Suprapubic skin (tissue), 4 donors: ENCODE data around the gene VAMP7. TPM values are rescaled to one million over a fixed set of nuclear protein-coding genes. Genes with fewer than 3 reads are reported as not detected.

ENCODE experiments used
- DNase-seq, 2 donors: peaks; one replicate each; pipeline ENCODE4 v3.0.0-alpha.2; 2019; ENCODE audit warnings: low spot score in 2 of 2
- H3K27ac ChIP-seq: fragments of 200-600 bp; sonication (generic); one replicate; pipeline ENCODE4 v1.5.1; 2019
- H3K27me3 ChIP-seq: fragments of 200-600 bp; sonication (generic); one replicate; pipeline ENCODE4 v1.5.1; 2019
- H3K36me3 ChIP-seq: fragments of 200-600 bp; sonication (generic); one replicate; pipeline ENCODE4 v1.5.1; 2019
- H3K4me1 ChIP-seq: fragments of 200-600 bp; sonication (generic); one replicate; pipeline ENCODE4 v1.5.1; 2019
- H3K4me3 ChIP-seq: fragments of 200-600 bp; sonication (generic); one replicate; pipeline ENCODE4 v1.5.1; 2019; ENCODE audit warnings: mild to moderate bottlenecking
- H3K9me3 ChIP-seq: fragments of 200-600 bp; sonication (generic); one replicate; pipeline ENCODE4 v1.5.1; 2019
- CTCF ChIP-seq, 2 donors: fragments of 200-600 bp in 1 of 2; fragments of 450-650 bp in 1 of 2; sonication (generic) in 1 of 2; IDR thresholded peaks; one replicate each; pipeline ENCODE4 v1.5.1; 2016 to 2019; ENCODE audit warnings: antibody characterized with exemption in 2 of 2, mild to moderate bottlenecking in 1 of 2, moderate library complexity in 1 of 2
- EP300 ChIP-seq: sonication (generic); formaldehyde crosslinking; IDR thresholded peaks from one replicate; pipeline ENCODE4 v1.6.1; 2017; ENCODE audit warnings: antibody characterized with exemption
- POLR2A ChIP-seq, 2 donors: fragments of 450-650 bp; IDR thresholded peaks; one replicate each; pipeline ENCODE4 v1.6.1; 2017; ENCODE audit warnings: antibody characterized with exemption in 2 of 2, mild to moderate bottlenecking in 2 of 2, moderate library complexity in 2 of 2
- POLR2AphosphoS5 ChIP-seq, 3 donors: sonication (generic); formaldehyde crosslinking; IDR thresholded peaks; one replicate each; pipeline ENCODE4 v1.6.1; 2017; ENCODE audit warnings: antibody characterized with exemption in 3 of 3
- WGBS: methylation state at CpG from one replicate; pipeline ENCODE4 v1.1.5; 2018; 5-methylcytosine and 5-hydroxymethylcytosine counted together
- total RNA-seq, 4 donors: library from RNA; depleted of rRNA; stranded (reverse); fragments of >200 nt; gene quantifications; one replicate each; pipeline ENCODE4 v1.1.0, GENCODE V29; 2016

The VAMP7 gene
- total RNA-seq, 4 donors from 2014 or later = 16.1 to 29.8 (median 21.1) TPM

DNA sequence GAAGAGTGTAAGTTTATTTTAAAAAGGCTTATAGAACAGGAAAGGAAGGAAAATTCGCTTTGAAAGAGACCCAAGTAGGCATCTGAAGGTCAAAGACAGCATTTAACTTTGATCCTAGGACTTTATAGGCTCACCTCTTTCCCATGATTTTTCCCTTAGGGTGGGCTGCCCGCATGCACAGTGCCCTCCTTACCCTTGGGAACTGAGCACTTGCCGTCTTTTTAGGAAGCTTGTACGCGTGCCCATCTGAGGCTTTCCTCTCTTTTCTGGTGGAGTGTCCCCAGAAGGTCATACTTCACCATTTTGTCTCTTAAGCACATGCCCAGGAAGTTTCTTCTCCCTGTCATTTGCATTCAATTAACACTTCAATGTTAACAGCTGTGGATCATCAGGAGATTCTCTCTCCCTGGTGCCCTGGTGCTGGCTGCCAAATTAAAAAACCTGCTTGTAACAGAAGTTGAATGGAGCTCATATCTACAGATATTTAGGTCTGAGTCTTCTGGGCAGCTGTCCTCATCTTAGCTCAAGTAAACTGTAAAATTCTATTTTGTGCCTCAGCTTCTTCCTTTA, 78.0 kb downstream of the VAMP7 start:
- no peak overlapping the region for H3K27ac ChIP-seq
- peaks cover 9% of the 10 kb centered on the region for H3K9me3 ChIP-seq
- 72% methylated on average over 5 of the region's 5 CpGs for WGBS
- H3K36me3 ChIP-seq = no peaks in the 10 kb centered on the region
- no peaks in the 10 kb centered on the region for H3K27me3 ChIP-seq
- DNase-seq = no peak
- no peak overlapping the region for H3K4me3 ChIP-seq
- TF ChIP-seq POLR2AphosphoS5 (IDR thresholded peaks at IDR 0.05) = no peak
- no peak for TF ChIP-seq EP300
- TF ChIP-seq CTCF (IDR thresholded peaks at IDR 0.05) = no peak
- TF ChIP-seq POLR2A (IDR thresholded peaks at IDR 0.05) = no peak
- H3K4me1 ChIP-seq = no peaks in the 10 kb centered on the region

- no peaks in the 10 kb centered on the region for H3K36me3 ChIP-seq
- peaks cover 10% of the 10 kb centered on the region for H3K9me3 ChIP-seq
- no peaks in the 10 kb centered on the region for H3K4me1 ChIP-seq
- no peaks in the 10 kb centered on the region for H3K27me3 ChIP-seq
- H3K27ac ChIP-seq = no peak overlapping the region
- TF ChIP-seq EP300 (no peak), POLR2AphosphoS5 (IDR thresholded peaks at IDR 0.05) (no peak), CTCF (IDR thresholded peaks at IDR 0.05) (no peak), POLR2A (IDR thresholded peaks at IDR 0.05) (no peak)
- WGBS = 20% methylated on average over 1 of the region's 1 CpG
- no peak overlapping the region for H3K4me3 ChIP-seq
- DNase-seq = no peak
Measured at GRCh38 chrX:155962906-155963305, 81.8 kb downstream of the VAMP7 start.

GRCh38 chrX:155966876-155967275, 85.7 kb downstream of the VAMP7 start:
- Histone ChIP-seq H3K4me1 (no peaks in the 10 kb centered on the region), H3K27ac (no peak overlapping the region), H3K27me3 (no peaks in the 10 kb centered on the region), H3K9me3 (peaks cover 10% of the 10 kb centered on the region), H3K36me3 (no peaks in the 10 kb centered on the region), H3K4me3 (no peak overlapping the region)
- 50% methylated on average over 8 of the region's 8 CpGs for WGBS
- no peak for DNase-seq
- TF ChIP-seq EP300 (no peak), CTCF (IDR thresholded peaks at IDR 0.05) (peak in 1 of 2 donors; percentile 10)

- DNase-seq = no peak
- WGBS = 72% methylated on average over 3 of the region's 3 CpGs
Measured at GRCh38 chrX:155967653-155968325, 86.6 kb downstream of the VAMP7 start.

More at GRCh38 chrX:155967653-155968325, 86.6 kb downstream of the VAMP7 start:
- no peaks in the 10 kb centered on the region for H3K36me3 ChIP-seq
- no peak overlapping the region for H3K27ac ChIP-seq
- no peak overlapping the region for H3K4me3 ChIP-seq
- H3K4me1 ChIP-seq = no peaks in the 10 kb centered on the region
- peaks cover 10% of the 10 kb centered on the region for H3K9me3 ChIP-seq
- TF ChIP-seq EP300 = no peak
- TF ChIP-seq POLR2A (IDR thresholded peaks at IDR 0.05) = no peak
- TF ChIP-seq CTCF (IDR thresholded peaks at IDR 0.05) = no peak
- no peak for TF ChIP-seq POLR2AphosphoS5 (IDR thresholded peaks at IDR 0.05)
- no peaks in the 10 kb centered on the region for H3K27me3 ChIP-seq
